Measurements from ENCODE around the gene SPG7. TPM values are rescaled to one million over a fixed set of nuclear protein-coding genes. Genes with fewer than 3 reads are reported as not detected.

SPG7 gene
- total and polyA plus RNA-seq, 9 of the 15 experiments (the other 6 are each of a cell fraction or from before 2014, with no cell fraction given), result 5.8 to 89.1 (median 49.4) TPM

- peak; percentile 97 for TF ChIP-seq ASH1L (IDR thresholded peaks at IDR 0.05; ENCODE audit: borderline replicate concordance, low read depth, partially characterized antibody)
- peak in 1 of 2 experiments; percentile 98; a peak in 2 of 4 replicates for TF ChIP-seq HDAC1 (IDR thresholded peaks at IDR 0.05)
- TF ChIP-seq, protein P1, sequence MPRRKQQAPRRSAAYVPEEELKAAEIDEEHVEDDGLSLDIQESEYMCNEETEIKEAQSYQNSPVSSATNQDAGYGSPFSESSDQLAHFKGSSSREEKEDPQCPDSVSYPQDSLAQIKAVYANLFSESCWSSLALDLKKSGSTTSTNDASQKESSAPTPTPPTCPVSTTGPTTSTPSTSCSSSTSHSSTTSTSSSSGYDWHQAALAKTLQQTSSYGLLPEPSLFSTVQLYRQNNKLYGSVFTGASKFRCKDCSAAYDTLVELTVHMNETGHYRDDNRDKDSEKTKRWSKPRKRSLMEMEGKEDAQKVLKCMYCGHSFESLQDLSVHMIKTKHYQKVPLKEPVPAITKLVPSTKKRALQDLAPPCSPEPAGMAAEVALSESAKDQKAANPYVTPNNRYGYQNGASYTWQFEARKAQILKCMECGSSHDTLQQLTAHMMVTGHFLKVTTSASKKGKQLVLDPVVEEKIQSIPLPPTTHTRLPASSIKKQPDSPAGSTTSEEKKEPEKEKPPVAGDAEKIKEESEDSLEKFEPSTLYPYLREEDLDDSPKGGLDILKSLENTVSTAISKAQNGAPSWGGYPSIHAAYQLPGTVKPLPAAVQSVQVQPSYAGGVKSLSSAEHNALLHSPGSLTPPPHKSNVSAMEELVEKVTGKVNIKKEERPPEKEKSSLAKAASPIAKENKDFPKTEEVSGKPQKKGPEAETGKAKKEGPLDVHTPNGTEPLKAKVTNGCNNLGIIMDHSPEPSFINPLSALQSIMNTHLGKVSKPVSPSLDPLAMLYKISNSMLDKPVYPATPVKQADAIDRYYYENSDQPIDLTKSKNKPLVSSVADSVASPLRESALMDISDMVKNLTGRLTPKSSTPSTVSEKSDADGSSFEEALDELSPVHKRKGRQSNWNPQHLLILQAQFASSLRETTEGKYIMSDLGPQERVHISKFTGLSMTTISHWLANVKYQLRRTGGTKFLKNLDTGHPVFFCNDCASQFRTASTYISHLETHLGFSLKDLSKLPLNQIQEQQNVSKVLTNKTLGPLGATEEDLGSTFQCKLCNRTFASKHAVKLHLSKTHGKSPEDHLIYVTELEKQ (CRISPR knock-in tag; IDR thresholded peaks at IDR 0.05), result no peak
- TF ChIP-seq CGGBP1 (CRISPR knock-in tag; IDR thresholded peaks at IDR 0.05), result peak; percentile 84; the same call in 1 of the 2 replicates
- no peak for TF ChIP-seq KAT2B (IDR thresholded peaks at IDR 0.05; ENCODE audit: low read depth, low read length)
- TF ChIP-seq, protein P2, sequence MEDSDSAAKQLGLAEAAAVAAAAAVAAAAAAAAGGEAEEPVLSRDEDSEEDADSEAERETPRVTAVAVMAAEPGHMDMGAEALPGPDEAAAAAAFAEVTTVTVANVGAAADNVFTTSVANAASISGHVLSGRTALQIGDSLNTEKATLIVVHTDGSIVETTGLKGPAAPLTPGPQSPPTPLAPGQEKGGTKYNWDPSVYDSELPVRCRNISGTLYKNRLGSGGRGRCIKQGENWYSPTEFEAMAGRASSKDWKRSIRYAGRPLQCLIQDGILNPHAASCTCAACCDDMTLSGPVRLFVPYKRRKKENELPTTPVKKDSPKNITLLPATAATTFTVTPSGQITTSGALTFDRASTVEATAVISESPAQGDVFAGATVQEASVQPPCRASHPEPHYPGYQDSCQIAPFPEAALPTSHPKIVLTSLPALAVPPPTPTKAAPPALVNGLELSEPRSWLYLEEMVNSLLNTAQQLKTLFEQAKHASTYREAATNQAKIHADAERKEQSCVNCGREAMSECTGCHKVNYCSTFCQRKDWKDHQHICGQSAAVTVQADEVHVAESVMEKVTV (CRISPR knock-in tag; IDR thresholded peaks at IDR 0.05), result no peak
- TF ChIP-seq NFXL1 (CRISPR knock-in tag; IDR thresholded peaks at IDR 0.05), result no peak
- no peak for TF ChIP-seq KAT8 (IDR thresholded peaks at IDR 0.05; ENCODE audit: low read depth)
- no peak for TF ChIP-seq SNRNP70 (optimal IDR thresholded peaks at IDR 0.05; ENCODE audit: low read depth, low read length)
- TF ChIP-seq POLR2A (conservative IDR thresholded peaks at IDR 0.05), result peak; percentile 78
- 0 out of 4 replicates have a peak, but pooled peaks of 1 of the 2 experiments have one; percentile 31 for TF ChIP-seq TRIM24 (IDR thresholded peaks at IDR 0.05)
- no peak for TF ChIP-seq ZNF740 (CRISPR knock-in tag; IDR thresholded peaks at IDR 0.05)
- TF ChIP-seq ZNF740 (tag; IDR thresholded peaks at IDR 0.05), result no peak
- TF ChIP-seq ZKSCAN1 (IDR thresholded peaks at IDR 0.05; ENCODE audit: low read depth, low read length), result 0 out of 2 replicates have a peak, but pooled peaks have one; percentile 6
- no peak for TF ChIP-seq BRF1 (IDR thresholded peaks at IDR 0.05; ENCODE audit: borderline replicate concordance, extremely low read depth, insufficient read length)
- TF ChIP-seq ARNT (IDR thresholded peaks at IDR 0.05), result no peak
- TF ChIP-seq, protein P3, sequence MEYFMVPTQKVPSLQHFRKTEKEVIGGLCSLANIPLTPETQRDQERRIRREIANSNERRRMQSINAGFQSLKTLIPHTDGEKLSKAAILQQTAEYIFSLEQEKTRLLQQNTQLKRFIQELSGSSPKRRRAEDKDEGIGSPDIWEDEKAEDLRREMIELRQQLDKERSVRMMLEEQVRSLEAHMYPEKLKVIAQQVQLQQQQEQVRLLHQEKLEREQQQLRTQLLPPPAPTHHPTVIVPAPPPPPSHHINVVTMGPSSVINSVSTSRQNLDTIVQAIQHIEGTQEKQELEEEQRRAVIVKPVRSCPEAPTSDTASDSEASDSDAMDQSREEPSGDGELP (CRISPR knock-in tag; IDR thresholded peaks at IDR 0.05; ENCODE audit: borderline replicate concordance), result peak; percentile 70; the same call in 1 of the 2 replicates
- TF ChIP-seq FOXK1 (CRISPR knock-in tag; IDR thresholded peaks at IDR 0.05; ENCODE audit: borderline replicate concordance), result no peak
- TF ChIP-seq SP2 (IDR thresholded peaks at IDR 0.05; ENCODE audit: extremely low read depth, low read depth, low read length, poor library complexity, severe bottlenecking), result peak; percentile 92
- no peak for TF ChIP-seq ZNF707 (CRISPR knock-in tag; conservative IDR thresholded peaks at IDR 0.05)
- TF ChIP-seq ZNF316 (IDR thresholded peaks at IDR 0.05), result no peak
Measured at GRCh38 chr16:89490439-89491237, 17.6 kb upstream of the SPG7 start, which contains the start of gene ANKRD11 (continued).
